GM21423 (cell line): ENCODE data around the gene PLEKHA4.
A peak's percentile ranks its signal among the peaks of the same experiment; 100 is the strongest.

ENCODE experiments used
- ATAC-seq: cut with Tn5 transposase; IDR thresholded peaks from one replicate; pipeline ENCODE4 v1.9.1; 2021; ENCODE audit warnings: mild to moderate bottlenecking, moderate library complexity; ENCODE audit not compliant: unreplicated experiment

The PLEKHA4 gene

DNA sequence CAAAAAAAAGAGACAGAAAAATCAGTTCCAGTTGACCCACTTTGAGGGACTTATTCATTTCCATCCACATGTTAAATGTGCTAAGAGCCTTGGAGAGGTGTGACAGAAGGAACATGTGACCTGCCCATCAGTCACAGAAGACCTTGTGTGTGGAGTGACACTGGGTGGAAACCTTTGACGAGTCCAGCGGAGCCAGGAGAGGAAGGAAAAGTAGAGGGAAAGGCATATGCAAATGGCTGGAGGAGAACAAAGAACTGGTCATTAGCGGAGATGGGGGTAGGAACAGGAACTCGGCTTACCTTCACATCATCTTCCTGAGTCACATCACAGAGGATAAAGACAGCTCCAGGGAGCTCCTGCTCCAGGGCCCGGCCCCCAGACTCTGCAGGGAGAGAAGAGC, 34.4 kb downstream of the PLEKHA4 start:
- no peak for ATAC-seq

DNA sequence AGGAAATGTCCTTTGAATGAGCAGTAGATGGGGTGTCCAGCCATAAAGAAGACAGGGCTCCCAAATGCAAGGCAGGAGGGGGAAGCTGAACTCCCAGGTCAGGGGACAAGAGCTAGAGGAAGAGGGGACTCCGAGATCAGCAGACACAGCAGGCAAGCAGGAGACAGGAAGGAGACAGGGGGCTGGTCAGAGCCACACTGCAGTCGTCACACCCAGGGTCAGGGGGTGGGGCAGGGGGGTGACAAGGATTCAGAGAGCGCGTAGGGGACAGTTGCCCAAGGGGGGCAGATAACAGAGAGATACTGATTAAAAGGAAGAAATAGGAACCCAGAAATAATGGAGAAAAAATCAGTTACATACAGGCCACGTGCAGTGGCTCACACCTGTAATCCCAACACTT, 35.4 kb downstream of the PLEKHA4 start:
- ATAC-seq, result no peak

DNA sequence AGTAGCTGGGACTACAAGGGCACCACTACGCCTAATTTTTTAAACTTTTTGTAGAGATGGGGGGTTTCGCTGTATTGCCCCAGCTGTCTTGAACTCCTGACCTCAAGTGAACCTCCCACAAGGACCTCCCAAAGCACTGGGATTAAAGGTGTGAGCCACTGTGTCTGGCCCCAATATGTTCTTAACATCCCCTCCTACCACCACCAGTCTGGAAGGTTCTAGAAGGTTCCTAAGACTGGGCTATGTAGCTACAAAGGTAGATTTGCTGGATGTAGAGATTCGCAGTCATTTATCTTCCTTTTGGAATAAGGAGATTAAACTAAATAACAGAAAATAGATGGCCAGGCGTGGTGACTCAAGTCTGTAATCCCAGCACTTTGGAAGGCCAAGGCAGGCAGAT, 37.5 kb downstream of the PLEKHA4 start:
- ATAC-seq, result no peak

DNA sequence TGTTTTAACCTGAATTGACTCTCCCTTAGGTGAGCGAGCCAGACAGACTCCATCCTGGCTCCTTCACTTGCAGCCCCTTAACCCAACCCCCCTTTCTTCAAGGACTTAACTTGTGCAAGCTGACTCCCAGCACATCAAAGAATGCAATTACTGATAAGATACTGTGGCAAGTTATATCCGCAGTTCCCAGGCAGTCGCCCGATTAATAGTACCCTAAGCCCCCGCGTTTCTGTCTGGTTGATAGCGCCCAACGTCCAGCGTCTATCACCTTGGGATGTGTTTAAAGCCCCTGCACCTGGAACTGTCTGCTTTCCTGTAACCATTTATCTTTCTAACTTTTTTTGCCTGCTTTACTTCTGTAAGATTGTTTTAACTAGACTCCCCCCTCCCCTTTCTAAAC, 38.3 kb downstream of the PLEKHA4 start:
- ATAC-seq, result no peak

DNA sequence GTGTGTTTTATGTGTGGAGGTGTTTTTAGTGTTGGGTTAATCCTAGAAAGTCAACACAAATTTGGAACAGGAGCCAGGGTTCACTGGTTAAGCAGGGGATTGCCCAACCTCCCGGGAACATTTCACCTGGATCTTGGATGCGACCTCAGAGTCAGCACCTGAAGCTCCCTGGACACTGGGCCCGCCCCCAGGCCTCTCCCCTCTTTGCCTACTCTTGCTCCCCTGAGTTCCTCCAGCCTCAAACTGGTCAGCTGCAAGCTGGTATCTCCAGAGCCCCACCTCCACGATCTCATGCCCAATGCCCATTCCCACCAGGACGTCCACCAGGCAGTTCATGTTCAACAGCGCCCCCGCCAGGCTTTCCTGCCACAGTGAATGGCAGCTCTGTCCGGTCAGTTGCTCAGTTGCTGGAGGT, 41.8 kb downstream of the PLEKHA4 start:
- no peak for ATAC-seq

DNA sequence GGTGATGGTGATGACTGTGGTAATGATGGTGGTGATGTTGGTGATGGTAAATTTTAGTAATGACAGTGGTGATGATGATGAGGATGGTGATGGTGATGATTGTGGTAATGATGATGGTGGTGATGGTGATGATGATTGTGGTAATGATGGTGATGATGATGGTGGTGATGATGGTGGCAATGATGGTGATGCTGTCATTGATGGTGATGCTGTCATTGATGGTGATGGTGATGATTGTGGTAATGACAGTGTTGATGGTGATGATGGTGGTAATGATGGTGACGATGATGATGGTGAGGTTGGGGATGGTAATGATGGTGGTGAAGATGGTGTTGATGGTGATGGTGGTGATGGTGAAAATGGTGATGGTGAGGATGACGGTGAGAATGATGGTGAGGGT, 45.9 kb downstream of the PLEKHA4 start:
- no peak for ATAC-seq

DNA sequence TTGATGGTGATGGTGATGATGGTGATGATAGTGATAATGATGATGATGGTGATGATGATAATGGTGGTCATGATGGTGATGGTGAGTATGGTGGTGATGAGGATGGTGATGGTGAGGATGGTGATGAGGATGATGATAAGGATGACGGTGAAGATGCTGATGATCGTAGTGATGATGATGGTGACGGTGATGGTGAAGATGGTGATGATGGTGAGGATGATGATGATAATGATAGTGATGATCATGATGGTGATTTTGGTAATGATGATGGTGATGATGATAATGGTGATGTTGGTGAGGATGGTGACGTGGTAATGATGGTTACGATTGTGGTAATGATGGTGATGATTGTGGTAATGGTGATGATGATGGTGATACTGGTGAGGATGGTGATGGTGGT, 46.8 kb downstream of the PLEKHA4 start:
- no peak for ATAC-seq

DNA sequence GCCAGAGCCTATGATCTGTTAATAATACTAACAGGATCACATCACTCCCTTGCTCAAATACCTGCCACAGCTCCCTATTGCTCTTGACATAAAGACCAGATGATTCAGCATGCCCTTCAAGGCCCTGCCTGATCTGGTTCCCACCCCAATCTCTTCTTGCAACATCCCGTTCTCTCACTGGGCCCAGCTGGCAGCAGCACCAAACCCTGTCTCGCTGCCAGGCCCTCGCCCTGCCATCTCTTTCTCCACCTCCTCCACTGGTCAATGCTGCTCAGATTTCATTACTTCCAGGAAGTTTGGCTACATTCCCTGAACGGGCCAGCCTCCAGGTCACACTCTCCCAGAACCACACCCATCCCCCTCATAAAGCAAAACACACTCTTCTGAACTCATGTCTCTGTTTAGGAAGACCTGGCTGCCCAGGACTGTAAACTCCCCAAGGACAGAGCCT, 49.0 kb downstream of the PLEKHA4 start:
- no peak for ATAC-seq

DNA sequence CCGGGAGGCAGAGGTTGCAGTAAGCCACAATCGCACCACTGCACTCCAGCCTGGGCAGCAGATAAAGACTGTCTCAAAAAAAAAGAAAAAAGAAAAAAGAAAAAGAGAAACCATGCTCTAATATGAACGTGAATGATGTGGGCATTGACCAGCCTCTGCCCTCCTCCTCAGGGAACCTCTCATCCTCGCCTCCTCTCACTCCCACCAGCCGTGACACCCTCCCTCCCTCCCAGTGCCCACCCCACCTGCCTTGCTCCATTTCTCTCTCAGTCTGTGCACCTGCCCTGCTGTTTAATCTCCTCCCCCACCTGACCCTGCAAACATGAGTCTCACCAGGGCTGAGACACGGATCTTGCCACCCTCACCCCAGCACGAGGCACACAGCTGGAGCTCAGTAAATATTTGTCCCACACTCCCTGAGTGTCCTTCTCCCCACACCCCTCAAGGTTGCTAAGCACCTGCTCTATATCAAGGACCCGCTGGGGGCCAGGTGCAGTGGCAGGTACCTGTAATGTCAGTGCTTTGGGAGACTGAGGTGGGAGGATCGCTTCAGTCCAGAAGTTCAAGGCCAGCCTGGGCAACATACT, 50.1 kb downstream of the PLEKHA4 start:
- ATAC-seq, result no peak

DNA sequence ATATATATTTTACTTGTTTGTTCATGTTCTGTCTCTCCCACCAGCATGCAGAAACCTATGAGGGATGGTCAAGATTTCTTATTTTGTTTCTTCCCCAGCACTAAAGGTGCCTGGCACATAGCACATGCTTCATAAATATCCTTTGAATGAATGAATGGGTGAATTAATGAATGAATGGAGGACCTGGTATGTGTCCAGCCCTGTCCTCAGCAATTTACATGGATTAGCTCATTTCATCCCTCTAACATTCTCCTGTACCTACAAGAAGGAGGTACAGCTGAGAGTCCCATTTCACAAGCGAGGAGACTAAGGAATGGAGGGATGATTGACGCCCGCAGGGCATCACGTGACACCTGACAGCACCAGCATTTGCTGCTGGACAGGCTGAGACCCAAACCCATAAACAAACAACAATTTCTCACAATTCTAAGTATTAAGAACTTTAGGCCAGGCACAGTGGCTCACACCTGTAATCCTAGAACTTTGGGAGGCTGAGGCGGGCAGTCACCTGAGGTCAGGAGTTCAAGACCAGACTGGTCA, 50.8 kb downstream of the PLEKHA4 start:
- ATAC-seq, result no peak

DNA sequence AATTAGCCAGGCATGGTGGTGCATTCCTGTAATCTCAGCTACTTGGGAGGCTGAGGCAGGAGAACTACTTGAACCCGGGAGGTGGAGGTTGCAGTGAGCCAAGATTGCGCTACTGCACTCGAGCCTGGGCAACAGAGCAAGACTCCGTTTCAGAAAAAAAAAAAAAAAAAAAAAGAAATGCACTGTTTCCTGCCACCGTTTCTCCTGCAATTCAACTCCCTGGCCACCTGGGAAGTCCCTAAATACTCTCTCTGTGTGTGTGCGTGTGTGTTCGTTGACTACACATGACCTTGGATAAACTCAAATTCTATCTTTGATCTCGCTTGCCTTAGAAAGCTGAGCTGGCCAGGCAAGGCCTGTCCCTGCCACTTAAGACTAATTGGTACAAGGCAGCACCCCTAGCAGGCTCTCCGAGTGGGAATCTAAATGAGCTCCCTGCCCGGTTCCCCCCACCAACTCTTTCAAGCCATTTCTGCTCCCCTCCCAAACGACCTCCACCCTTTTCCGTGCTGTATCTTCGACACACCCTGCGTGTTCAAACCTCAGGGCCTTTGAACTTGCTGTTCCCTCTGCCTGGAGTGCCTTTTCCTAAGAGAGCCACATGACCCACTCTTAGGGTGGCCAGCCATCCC, 52.4 kb downstream of the PLEKHA4 start:
- no peak for ATAC-seq

DNA sequence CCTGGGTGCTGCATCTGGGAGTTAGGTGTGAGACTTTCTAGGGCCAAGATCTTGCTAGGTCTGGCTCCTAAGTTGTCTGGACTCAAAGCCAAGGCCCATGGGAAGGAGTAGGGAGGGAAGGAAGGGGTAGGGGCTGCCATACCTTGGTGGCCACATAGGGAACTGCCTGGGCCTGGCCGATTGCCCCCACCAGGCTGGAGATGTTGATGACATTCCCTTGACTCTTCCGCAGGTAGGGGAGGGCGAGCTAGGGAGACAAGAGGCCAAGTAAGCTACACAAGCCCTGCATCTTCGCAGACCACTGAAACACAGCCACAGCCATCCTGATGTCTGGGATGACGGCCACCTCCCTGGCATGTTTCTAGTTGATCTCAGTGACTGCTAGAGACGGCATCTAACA, 53.5 kb downstream of the PLEKHA4 start:
- ATAC-seq, result no peak

DNA sequence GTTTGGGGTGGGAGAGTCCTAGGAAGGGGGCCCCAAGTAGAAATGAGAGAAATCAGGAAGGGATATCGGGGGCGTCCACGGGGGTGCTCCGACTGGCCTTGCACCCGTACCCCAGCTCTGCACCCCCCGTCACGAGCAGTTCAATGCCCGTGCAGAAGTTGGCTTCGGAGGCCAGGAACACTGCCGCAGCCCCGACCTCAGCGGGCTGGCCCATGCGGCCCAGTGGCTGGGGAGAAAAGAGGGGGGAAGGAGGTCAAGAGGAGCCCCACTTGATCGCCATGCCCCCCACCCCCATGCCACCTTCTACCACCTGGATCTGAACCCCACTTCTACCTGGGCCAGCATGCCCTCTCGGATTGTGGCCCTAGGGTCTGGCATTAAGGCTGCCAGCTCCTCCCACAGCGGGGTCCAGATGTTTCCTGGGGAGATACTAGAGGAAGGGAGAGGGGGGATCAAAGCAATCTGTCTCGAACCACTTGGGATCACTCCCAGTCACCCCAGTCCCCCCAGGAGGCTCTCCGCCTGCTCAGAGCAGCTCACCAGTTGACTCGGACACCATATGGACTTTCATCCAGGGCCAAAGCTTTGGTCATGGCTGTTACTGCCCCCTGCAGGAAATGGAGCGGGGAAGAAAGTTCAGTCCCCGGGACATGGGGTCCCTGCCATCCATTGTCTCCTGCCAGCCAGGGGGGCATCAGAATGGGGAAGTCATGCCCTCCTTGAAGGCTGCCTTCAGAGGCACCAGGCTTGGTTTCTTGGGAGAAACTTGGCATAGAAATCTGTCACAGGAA, 55.1 kb downstream of the PLEKHA4 start:
- no peak for ATAC-seq

DNA sequence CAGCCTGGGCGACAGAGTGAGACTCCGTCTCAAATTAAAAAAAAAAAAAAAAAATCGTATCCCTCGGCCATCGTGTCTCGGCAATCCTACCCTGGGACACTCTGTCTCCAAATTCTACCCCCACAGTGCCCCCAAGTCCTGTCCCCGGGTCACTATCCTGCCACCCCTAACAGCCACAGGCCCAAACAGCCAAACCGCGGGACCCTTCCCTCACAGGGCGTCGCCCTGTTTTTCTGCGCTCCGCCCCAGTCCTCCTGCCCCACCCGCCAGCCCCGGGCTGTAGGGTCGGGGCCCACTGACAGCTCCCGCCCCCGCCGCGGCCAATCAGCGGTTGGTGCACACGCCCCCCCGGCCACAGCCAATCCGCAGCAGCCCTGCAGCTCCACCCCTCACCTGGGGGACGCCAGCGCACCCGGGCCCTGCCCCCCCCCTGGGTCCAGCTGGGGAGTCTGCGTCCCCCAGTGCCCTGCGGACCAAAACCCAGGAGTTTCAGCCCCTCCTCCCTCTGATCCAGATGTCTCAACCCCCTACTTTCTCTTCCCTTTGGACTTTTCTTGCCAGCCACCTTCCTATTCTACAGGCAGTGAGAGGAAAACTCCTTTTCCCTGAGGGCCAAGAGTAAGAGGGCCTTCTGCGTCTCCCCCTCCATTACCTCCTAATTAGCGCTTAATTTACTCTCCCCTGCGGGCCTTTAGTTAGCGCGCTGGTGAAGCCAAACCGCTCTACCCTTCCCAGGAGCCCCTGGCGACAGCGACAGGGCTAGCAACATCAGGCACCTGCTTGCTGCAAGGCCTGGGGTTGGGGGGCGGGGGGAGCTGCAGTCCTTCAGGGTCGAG, 56.1 kb downstream of the PLEKHA4 start:
- peak; percentile 46 for ATAC-seq

DNA sequence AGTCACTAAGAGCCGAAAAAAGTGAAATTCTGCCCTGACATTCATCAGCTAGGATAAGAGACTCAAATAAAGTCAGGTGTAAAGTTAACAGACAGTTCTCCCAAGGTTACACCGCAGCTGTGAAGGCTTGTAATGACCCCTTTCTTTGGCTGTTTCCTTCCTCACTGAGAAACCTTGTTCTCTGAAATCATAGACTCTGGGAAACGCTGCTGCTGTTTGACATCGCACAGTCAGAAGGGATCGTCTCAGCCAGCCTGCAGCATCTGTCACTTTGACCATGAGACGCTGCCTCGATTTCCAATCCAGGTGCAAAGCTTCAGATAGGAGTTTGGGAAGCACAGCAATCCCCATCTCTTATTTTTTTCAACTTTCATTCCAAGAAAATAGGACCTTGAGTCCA, 58.3 kb downstream of the PLEKHA4 start:
- no peak for ATAC-seq

DNA sequence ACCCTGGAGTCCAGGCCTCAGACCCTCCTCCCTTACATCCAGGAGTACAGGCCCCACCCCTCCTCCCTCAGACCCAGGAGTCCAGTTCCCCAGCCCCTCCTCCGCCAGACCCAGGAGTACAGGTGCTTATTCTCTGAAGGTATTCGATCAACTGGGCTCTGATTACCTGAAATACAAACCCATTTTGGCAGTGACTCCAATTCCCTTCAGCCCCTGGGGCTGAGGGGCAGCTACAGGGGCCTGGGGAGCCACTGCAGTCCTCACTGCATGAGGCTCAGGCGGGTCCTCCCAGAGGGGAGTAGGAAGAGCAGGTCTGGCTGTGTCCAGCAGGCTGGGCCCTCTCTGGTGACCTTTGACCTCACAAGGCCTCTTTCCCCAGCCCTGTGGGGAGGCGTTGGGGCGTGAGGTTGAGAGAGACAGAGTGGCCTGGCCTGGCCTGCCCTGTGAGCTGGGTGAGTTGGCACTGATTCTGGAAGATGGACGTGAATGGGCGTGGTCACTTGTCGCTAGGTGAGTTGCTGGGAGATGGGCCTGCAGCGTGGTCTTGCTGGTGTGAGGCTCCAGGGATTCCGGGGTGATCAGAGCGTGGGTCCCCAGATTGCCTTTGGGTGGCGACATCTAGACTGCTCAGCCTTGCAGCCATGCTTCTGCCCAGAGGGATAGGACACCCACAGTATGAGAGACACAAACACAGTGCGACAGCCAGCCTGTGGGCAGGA, 60.7 kb downstream of the PLEKHA4 start:
- no peak for ATAC-seq

DNA sequence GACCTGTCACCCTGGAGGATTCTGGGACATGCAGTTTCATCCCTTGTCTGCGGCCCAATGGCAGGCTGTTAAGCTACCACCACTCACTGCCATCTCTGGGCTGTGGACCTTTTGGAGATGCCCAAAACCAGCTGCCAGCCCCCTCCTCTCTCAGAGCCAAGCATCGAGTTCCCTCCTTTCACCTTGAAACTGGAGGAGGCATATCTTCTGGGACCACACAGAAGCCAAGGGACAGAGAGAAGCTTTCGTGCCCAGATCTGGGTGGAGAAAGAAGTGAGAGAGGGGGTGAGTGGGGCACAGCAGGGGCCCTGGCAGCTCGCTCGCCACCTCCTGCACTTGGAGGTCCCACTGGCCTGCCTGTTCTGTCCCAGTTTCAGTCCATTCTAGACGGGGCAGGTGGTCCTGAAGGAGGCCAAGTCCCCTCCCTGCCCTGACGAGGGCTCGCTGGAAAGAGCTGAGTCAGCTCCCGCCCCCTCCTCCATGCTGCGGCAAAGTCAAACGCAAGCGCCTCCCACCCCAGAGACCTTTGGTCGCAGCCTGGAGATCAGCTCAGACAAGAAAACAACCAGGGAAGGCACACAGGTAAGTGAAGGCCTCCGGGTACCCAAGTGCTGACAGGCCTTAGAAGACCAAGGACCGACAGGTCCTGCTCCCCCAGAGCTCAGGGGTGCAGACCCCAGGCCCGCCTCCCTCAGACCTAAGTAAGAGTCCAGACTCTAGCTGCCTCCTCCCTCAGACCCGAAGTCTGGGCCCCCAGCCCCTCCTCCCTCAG, 61.4 kb downstream of the PLEKHA4 start:
- ATAC-seq, result no peak

DNA sequence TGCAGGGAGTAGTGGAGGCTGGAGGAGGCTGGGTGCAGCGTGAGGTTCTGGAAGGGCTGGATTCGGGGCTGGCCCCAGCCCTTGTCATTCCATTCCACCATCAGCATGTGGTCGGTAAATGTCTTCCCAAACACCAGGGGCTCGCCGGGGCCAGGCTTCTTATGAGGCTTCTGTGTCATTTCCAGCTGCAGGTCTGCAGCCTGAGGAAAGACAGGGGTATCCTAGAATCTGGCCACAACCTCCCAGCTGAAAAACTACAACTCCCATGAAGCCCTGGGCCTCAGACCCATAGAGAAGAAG, 61.9 kb downstream of the PLEKHA4 start:
- ATAC-seq, result no peak

DNA sequence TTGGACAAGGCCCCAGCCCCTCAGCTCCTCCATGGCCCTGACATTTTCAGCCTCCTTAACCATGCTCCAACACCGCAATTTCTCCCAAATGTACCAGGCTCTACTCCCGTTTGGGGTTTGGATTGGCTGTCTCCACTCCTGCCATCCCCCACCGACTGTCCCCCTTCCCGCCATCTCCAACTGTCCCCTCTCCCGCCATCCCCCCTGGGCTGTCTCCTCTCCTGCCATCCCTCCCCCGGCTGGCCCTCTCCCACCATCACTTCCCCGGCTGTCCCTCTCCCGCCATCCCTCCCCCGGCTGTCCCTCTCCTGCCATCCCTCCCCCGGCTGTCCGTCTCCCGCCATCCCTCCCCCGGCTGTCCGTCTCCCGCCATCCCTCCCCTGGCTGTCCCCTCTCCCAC, 63.0 kb downstream of the PLEKHA4 start:
- ATAC-seq, result no peak

DNA sequence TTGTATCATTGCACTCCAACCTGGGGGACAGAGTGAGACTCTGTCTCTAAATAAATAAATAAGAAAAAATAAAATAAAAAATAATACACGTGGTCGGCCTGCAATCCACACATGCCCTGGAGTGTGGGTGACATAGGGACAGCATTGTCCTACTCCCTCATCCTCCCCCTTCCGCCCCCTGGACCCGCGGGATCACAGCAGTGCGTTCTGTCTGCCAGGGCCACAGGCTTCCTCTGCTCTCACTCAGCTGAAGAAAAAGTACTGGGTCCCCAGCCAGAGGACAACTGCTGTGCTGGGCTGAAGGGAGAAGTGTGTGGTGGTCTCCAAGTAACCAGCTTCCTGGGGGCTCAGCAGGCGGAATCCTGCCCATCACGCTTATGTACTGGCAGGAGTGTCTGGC, 63.9 kb downstream of the PLEKHA4 start:
- no peak for ATAC-seq
